HEK293 (cell line): ENCODE data around the gene LRRFIP1.

Source experiments
- CTCF ChIP-seq: fragments of 450-650 bp; formaldehyde crosslinking; IDR thresholded peaks from 2 replicates; pipeline ENCODE4 v1.5.1; 2016; ENCODE audit warnings: missing biosample characterization, missing genetic modification characterization
- KLF1 ChIP-seq: fragments of 450-650 bp; formaldehyde crosslinking; IDR thresholded peaks from 2 replicates; pipeline ENCODE4 v1.5.1; 2016; ENCODE audit warnings: missing biosample characterization, missing genetic modification characterization
- ZNF366 ChIP-seq: fragments of 450-650 bp; formaldehyde crosslinking; conservative IDR thresholded peaks from 2 replicates; pipeline ENCODE4 v1.5.1; 2016; ENCODE audit warnings: missing biosample characterization, missing genetic modification characterization
- ZNF560 ChIP-seq: fragments of 450-650 bp; formaldehyde crosslinking; IDR thresholded peaks from 2 replicates; pipeline ENCODE4 v1.5.1; 2017; ENCODE audit warnings: missing biosample characterization, missing genetic modification characterization, borderline replicate concordance
- ZNF629 ChIP-seq: fragments of 450-650 bp; formaldehyde crosslinking; IDR thresholded peaks from 2 replicates; pipeline ENCODE4 v1.5.1; 2017; ENCODE audit warnings: missing biosample characterization, missing genetic modification characterization

- no peak for TF ChIP-seq ZNF560 (tag by site-specific recombination)
- no peak for TF ChIP-seq KLF1
- no peak for TF ChIP-seq ZNF366 (tag by site-specific recombination)
- no peak for TF ChIP-seq CTCF (tag by site-specific recombination)
- TF ChIP-seq ZNF629 = no peak
Measured at GRCh38 chr2:237688081-237688480, 60.7 kb downstream of the LRRFIP1 start.
